HCT116 (cell line): Measurements from ENCODE around the gene AIRE. TPM values are rescaled to one million over a fixed set of nuclear protein-coding genes. Genes with fewer than 3 reads are reported as not detected.

Source experiments
- ATAC-seq: fragments of 200-7000 bp; cut with Tn5 transposase; 2 replicates; pipeline ENCODE4 v1.9.1; 2020; ENCODE audit warnings: mild to moderate bottlenecking, moderate library complexity
- BruUV-seq: library from RNA; stranded (reverse); fragments of 400-500 nt; replicated peaks from 2 replicates; lab custom pipeline; 2021; lab: Mats Ljungman, UMichigan
- CTCF ChIA-PET: fragments of 300-600 bp; sonication (Branson Sonifier 250); formaldehyde crosslinking; loops from one replicate; lab custom pipeline; 2021; ENCODE audit warnings: antibody characterized with exemption; lab: Charles Lee
- POLR2A ChIA-PET: fragments of 300-600, 350-600 bp; sonication (Branson Sonifier 250); formaldehyde crosslinking; loops from one replicate; lab custom pipeline; 2021; ENCODE audit warnings: antibody characterized with exemption; lab: Charles Lee
- RAD21 ChIA-PET, 2 experiments: fragments of 300-600 bp; sonication (Branson Sonifier 250); formaldehyde crosslinking; loops; one replicate each; lab custom pipeline; 2023; ENCODE audit warnings: low total read pairs in 2 of 2; ENCODE audit not compliant: uncharacterized antibody in 2 of 2, unreplicated experiment in 2 of 2, low non-redundant PET in 1 of 2; lab: Charles Lee
- DNase-seq: peaks from one replicate; pipeline ENCODE4 v3.0.0-alpha.2; 2010; ENCODE audit warnings: low read depth, low spot score
- H2AFZ ChIP-seq: fragments of 200-600 bp; shearing (Covaris generic), sonication (generic); 2 replicates; pipeline ENCODE4 v1.6.1; 2017; ENCODE audit warnings: low read depth, mixed run types, mixed read lengths, antibody characterized with exemption, low read length; ENCODE audit not compliant: poor library complexity, severe bottlenecking
- H3K27ac ChIP-seq: 2 replicates; pipeline ENCODE4 v1.5.1; 2012; ENCODE audit warnings: low read depth, low read length
- H3K27me3 ChIP-seq: fragments of 200-600 bp; sonication (generic); 2 replicates; pipeline ENCODE4 v1.6.1; 2016; ENCODE audit warnings: mixed run types, low read length, mixed read lengths; ENCODE audit not compliant: insufficient read depth
- H3K36me3 ChIP-seq, 2 experiments: fragments of 200-500 bp in 1 of 2; fragments of 200-600 bp in 1 of 2; sonication (Bioruptor generic) in 1 of 2; sonication (generic) in 1 of 2; 2 replicates each; pipeline versions ENCODE4 v1.5.1 to v1.6.1; 2014 to 2016; ENCODE audit warnings: low read length in 2 of 2, inconsistent platforms in 1 of 2, mixed read lengths in 1 of 2, mixed run types in 1 of 2; ENCODE audit not compliant: insufficient read depth in 2 of 2, control insufficient read depth in 1 of 2
- H3K4me1 ChIP-seq, 2 experiments: fragments of 200-600 bp in 1 of 2; sonication (generic) in 1 of 2; 2 replicates each; pipeline versions ENCODE4 v1.5.1 to v1.6.1; 2012 to 2017; ENCODE audit warnings: low read length in 2 of 2, inconsistent platforms in 1 of 2, mild to moderate bottlenecking in 1 of 2, mixed read lengths in 1 of 2, mixed run types in 1 of 2, moderate library complexity in 1 of 2; ENCODE audit not compliant: insufficient read depth in 2 of 2, control insufficient read depth in 1 of 2
- H3K4me2 ChIP-seq: fragments of 200-600 bp; sonication (generic); 2 replicates; pipeline ENCODE4 v1.6.1; 2017; ENCODE audit warnings: mixed run types, low read length, mixed read lengths
- H3K4me3 ChIP-seq, 2 experiments: fragments of 200-600 bp in 1 of 2; sonication (generic) in 1 of 2; replicated peaks in 1 of 2; 2 replicates each; pipeline ENCODE4 v1.5.1; 2011 to 2016; ENCODE audit warnings: low read length in 2 of 2, control low read depth in 1 of 2, low read depth in 1 of 2, mild to moderate bottlenecking in 1 of 2, mixed read lengths in 1 of 2, mixed run types in 1 of 2
- H3K79me2 ChIP-seq: fragments of 200-600 bp; sonication (generic); 2 replicates; pipeline ENCODE4 v1.6.1; 2017; ENCODE audit warnings: mild to moderate bottlenecking, mixed run types, low read length, moderate library complexity, mixed read lengths; ENCODE audit not compliant: insufficient read depth
- H3K9ac ChIP-seq: fragments of 200-600 bp; sonication (generic); 2 replicates; pipeline ENCODE4 v1.6.1; 2016; ENCODE audit warnings: low read length, mixed read lengths
- H3K9me2 ChIP-seq: fragments of 200-600 bp; sonication (generic), shearing (Covaris generic); 2 replicates; pipeline ENCODE4 v1.6.1; 2017; ENCODE audit warnings: mixed run types, mild to moderate bottlenecking, moderate library complexity; ENCODE audit not compliant: insufficient read depth
- H3K9me3 ChIP-seq, 2 experiments: fragments of 200-500 bp in 1 of 2; fragments of 200-600 bp in 1 of 2; sonication (Bioruptor generic) in 1 of 2; sonication (generic) in 1 of 2; 2 replicates each; pipeline ENCODE4 v1.6.1; 2014 to 2017; ENCODE audit warnings: low read length in 2 of 2, mixed read lengths in 2 of 2, inconsistent platforms in 1 of 2, low read depth in 1 of 2, mild to moderate bottlenecking in 1 of 2, mixed run types in 1 of 2, moderate library complexity in 1 of 2; ENCODE audit not compliant: control insufficient read depth in 1 of 2, insufficient read depth in 1 of 2
- H4K20me1 ChIP-seq: fragments of 200-600 bp; sonication (generic), shearing (Covaris generic); 2 replicates; pipeline ENCODE4 v1.6.1; 2017; ENCODE audit warnings: mixed run types, mild to moderate bottlenecking, moderate library complexity; ENCODE audit not compliant: insufficient read depth
- ATF3 ChIP-seq: IDR thresholded peaks from 2 replicates; pipeline ENCODE4 v1.6.1; 2012
- CBX3 ChIP-seq: IDR thresholded peaks from 2 replicates; pipeline ENCODE4 v1.6.1; 2012; ENCODE audit warnings: low read depth
- CEBPB ChIP-seq: IDR thresholded peaks from 2 replicates; pipeline ENCODE4 v1.6.1; 2012; ENCODE audit warnings: low read depth
- CTCF ChIP-seq, 3 experiments: fragments of 200-600 bp in 1 of 3; sonication (generic) in 1 of 3; IDR thresholded peaks in 2 of 3; conservative IDR thresholded peaks in 1 of 3; 2 replicates each; pipeline ENCODE4 v1.5.1; 2012 to 2017; ENCODE audit warnings: low read depth in 2 of 3, low read length in 2 of 3, antibody characterized with exemption in 1 of 3, borderline replicate concordance in 1 of 3, control low read depth in 1 of 3, mild to moderate bottlenecking in 1 of 3, mixed read lengths in 1 of 3, mixed run types in 1 of 3, moderate library complexity in 1 of 3; ENCODE audit not compliant: insufficient read depth in 1 of 3
- ELF1 ChIP-seq: IDR thresholded peaks from 2 replicates; pipeline ENCODE4 v1.6.1; 2012; ENCODE audit warnings: low read depth, borderline replicate concordance
- EZH2phosphoT487 ChIP-seq: fragments of 200-600 bp; IDR thresholded peaks from 2 replicates; pipeline ENCODE4 v1.6.1; 2018; ENCODE audit warnings: antibody characterized with exemption, borderline replicate concordance
- FOSL1 ChIP-seq: IDR thresholded peaks from 2 replicates; pipeline ENCODE4 v1.6.1; 2012; ENCODE audit warnings: low read depth
- MAX ChIP-seq: IDR thresholded peaks from 2 replicates; pipeline ENCODE4 v1.6.1; 2012
- SP1 ChIP-seq: IDR thresholded peaks from 2 replicates; pipeline ENCODE4 v1.6.1; 2012; ENCODE audit warnings: low read depth
- TCF7L2 ChIP-seq: IDR thresholded peaks from 2 replicates; pipeline ENCODE4 v1.7.0; 2011; ENCODE audit warnings: borderline replicate concordance, inconsistent platforms; ENCODE audit not compliant: insufficient read depth, insufficient read length; ENCODE audit errors: extremely low read depth
- YY1 ChIP-seq: IDR thresholded peaks from 2 replicates; pipeline ENCODE4 v1.6.1; 2011; ENCODE audit warnings: low read length, low read depth, moderate library complexity, mild to moderate bottlenecking; ENCODE audit not compliant: insufficient replicate concordance; ENCODE audit errors: extremely low read depth
- ZNF274 ChIP-seq: fragments of 200-500 bp; sonication (Bioruptor generic); IDR thresholded peaks from 2 replicates; pipeline ENCODE4 v1.6.1; 2014; ENCODE audit warnings: mild to moderate bottlenecking, low read depth, low read length, inconsistent platforms
- intact Hi-C: fragments of 100-400 bp; cut with micrococcal nuclease; formaldehyde crosslinking; loops from 2 replicates; pipeline ENCODE4 v1.10.0; 2022
- total RNA-seq: library from RNA; stranded (reverse); gene quantifications from one replicate; pipeline ENCODE4 v1.2.1, GENCODE V29; 2021; ENCODE audit not compliant: unreplicated experiment

Gene AIRE
- total RNA-seq, 1 experiment from 2014 or later, result not detected

GRCh38 chr21:44295646-44296045 lies 10.0 kb downstream of the AIRE start:
- H3K36me3 ChIP-seq, result no peaks in the 10 kb centered on the region
- ChIA-PET RAD21 (no interaction called here), CTCF (no interaction called here), POLR2A (no interaction called here)
- no peak overlapping the region for H3K4me3 ChIP-seq
- H3K4me1 ChIP-seq, result peaks cover 5 to 27% of the 10 kb centered on the region in 2 experiments
- TF ChIP-seq CTCF (IDR thresholded peaks at IDR 0.05 in 2 of 3, conservative IDR thresholded peaks at IDR 0.05 in 1 of 3; ENCODE audit: borderline replicate concordance in 1 of 3, insufficient read depth in 1 of 3, low read depth in 2 of 3, low read length in 2 of 3), result no peak
- TF ChIP-seq CBX3, result no peak
- no peak for TF ChIP-seq YY1
- no peak for TF ChIP-seq TCF7L2
- no peak for TF ChIP-seq MAX
- TF ChIP-seq ZNF274, result no peak
- TF ChIP-seq EZH2phosphoT487, result no peak
- no peak for TF ChIP-seq CEBPB
- TF ChIP-seq SP1, result no peak
- TF ChIP-seq ATF3, result no peak
- no peak for TF ChIP-seq FOSL1
- no peak for TF ChIP-seq ELF1
- no peak overlapping the region for H2AFZ ChIP-seq
- intact Hi-C loops, result no loop called here
- BruUV-seq, result no TSS peak
- no peaks in the 10 kb centered on the region for H4K20me1 ChIP-seq
- H3K79me2 ChIP-seq, result peaks cover 2% of the 10 kb centered on the region
- H3K9ac ChIP-seq, result no peak overlapping the region
- DNase-seq (no peak), ATAC-seq (no peak)
- H3K9me3 ChIP-seq, result no peaks in the 10 kb centered on the region
- H3K4me2 ChIP-seq, result no peak overlapping the region
- no peak overlapping the region for H3K27ac ChIP-seq
- H3K27me3 ChIP-seq, result no peaks in the 10 kb centered on the region
- no peaks in the 10 kb centered on the region for H3K9me2 ChIP-seq
